Measurements from ENCODE around the gene SCYL1. TPM values are rescaled to one million over a fixed set of nuclear protein-coding genes. Genes with fewer than 3 reads are reported as not detected.
"Not testable (repeated sequence)": the region's sequence is repeated elsewhere in the genome, so short reads cannot be mapped to it uniquely, and the experiment has no call there.

Gene SCYL1
- total and polyA plus RNA-seq, 2 experiments from 2014 or later: 52.7 to 66.1 TPM

DNA sequence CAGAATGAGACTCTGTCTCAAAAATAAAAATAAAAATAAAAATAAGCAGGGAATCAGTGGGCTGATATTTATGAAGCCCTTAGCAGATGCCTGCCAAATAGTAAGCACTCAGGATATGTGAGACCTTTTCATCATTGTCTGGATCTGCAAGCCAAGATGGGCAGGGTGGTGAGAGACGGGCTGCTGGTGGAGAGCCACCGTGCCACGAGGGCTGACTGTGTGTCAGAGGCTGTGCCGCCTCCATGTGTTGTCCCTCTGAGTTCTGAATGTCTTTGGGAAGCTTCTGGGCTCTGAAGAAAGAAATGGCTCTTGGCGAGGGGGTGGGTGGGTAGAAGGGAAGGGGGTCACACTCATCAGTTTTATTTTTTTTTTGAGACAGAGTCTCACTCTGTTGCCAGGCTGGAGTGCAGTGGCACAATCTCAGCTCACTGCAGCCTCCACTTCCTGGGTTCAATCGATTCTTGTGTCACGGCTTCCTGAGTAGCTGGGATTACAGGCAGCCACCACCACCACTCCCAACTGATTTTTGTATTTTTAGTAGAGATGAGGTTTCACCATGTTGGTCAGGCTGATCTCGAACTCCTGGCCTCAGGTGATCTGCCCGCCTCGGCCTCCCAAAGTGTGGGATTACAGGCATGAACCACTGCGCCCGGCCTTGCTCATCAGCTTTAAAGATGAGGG is 40.1 kb downstream of the SCYL1 start:
- not testable (repeated sequence) for H3K79me2 ChIP-seq (replicated peaks; ENCODE audit: insufficient read depth); H3K27ac Mint-ChIP-seq; H3K27ac ChIP-seq (ENCODE audit: low read depth); H3K36me3 Mint-ChIP-seq (ENCODE audit: low read depth); H3K36me3 ChIP-seq (ENCODE audit: insufficient read depth); DNase-seq (ENCODE audit: low spot score); H3K9me2 ChIP-seq (ENCODE audit: insufficient read depth); H3K4me3 Mint-ChIP-seq; ATAC-seq; H3K4me2 ChIP-seq; H4K20me1 ChIP-seq (replicated peaks; ENCODE audit: insufficient read depth); H2AFZ ChIP-seq; H3K4me3 ChIP-seq; H3K27me3 ChIP-seq (ENCODE audit: insufficient read depth); H3K9me3 Mint-ChIP-seq
- Mint-ChIP-seq H3K4me1 (peaks cover 27% of the 10 kb centered on the region), H3K27me3 (ENCODE audit: insufficient read depth, low read depth, poor library complexity) (peaks cover 13% of the 10 kb centered on the region)
- Histone ChIP-seq H3F3A (replicated peaks; ENCODE audit: low read depth) (peaks cover 13% of the 10 kb centered on the region), H3K4me1 (ENCODE audit: insufficient read depth) (peaks cover 22% of the 10 kb centered on the region)

DNA sequence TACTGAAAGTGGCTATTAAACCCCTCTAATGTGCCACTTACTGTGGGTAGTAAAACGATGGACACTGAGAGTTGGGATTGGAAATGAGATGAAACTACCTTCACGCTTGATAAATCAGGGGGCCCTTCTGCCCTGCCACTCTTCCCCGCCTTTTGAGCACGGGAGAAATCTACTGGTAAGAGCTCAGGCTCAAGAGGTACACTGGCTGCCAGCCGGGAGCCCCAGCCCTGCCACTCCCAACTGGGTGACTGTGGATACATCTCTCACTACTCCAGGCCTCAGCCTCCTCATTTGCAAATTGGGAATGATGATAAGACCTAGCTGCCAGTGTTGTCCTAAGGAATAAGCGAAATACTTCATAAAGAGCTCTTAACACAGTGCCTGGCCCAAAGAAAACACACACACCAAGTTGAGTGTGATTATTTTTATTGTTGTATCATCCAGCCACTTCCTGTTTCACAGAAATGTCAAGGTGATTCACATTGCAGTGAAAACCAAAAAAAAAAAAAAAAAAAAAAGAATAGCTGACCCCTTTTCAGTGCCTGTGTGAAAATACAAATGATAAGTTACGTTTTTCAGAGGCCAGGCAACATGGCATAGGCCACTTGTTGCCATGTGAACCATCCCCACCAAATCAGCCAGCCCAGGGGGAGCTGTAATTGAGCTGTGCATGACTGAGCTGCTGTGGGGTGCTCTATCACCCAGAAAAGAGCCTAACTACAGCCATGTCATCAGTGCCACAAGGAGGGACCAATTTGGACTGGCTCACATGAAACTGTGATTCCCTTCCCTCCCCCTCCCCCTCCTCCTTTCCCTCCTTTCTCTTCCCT is 41.0 kb downstream of the SCYL1 start:
- H3K4me1 ChIP-seq (ENCODE audit: insufficient read depth): peaks cover 15% of the 10 kb centered on the region
- no peak for ATAC-seq
- Mint-ChIP-seq H3K27ac (no peak overlapping the region), H3K4me3 (no peak overlapping the region), H3K36me3 (ENCODE audit: low read depth) (no peaks in the 10 kb centered on the region; the same call in 2 of the 3 replicates), H3K27me3 (ENCODE audit: insufficient read depth, low read depth, poor library complexity) (peaks cover 10% of the 10 kb centered on the region), H3K9me3 (no peaks in the 10 kb centered on the region), H3K4me1 (peaks cover 22% of the 10 kb centered on the region)
- H2AFZ ChIP-seq: no peak overlapping the region
- H3K27me3 ChIP-seq (ENCODE audit: insufficient read depth): no peaks in the 10 kb centered on the region
- H4K20me1 ChIP-seq (replicated peaks; ENCODE audit: insufficient read depth): no peaks in the 10 kb centered on the region
- peaks cover 12% of the 10 kb centered on the region for H3F3A ChIP-seq (replicated peaks; ENCODE audit: low read depth)
- no peak for DNase-seq (ENCODE audit: low spot score)
- no peak overlapping the region for H3K4me2 ChIP-seq
- H3K36me3 ChIP-seq (ENCODE audit: insufficient read depth): no peaks in the 10 kb centered on the region
- H3K9me2 ChIP-seq (ENCODE audit: insufficient read depth): no peaks in the 10 kb centered on the region
- peaks cover 5% of the 10 kb centered on the region for H3K79me2 ChIP-seq (replicated peaks; ENCODE audit: insufficient read depth)
- no peak overlapping the region for H3K27ac ChIP-seq (ENCODE audit: low read depth)
- no peak overlapping the region for H3K4me3 ChIP-seq
- TF ChIP-seq POLR2AphosphoS5 (IDR thresholded peaks at IDR 0.05; ENCODE audit: low read depth) (no peak), NANOG (IDR thresholded peaks at IDR 0.05; ENCODE audit: borderline replicate concordance) (no peak), STAT1 (IDR thresholded peaks at IDR 0.05; ENCODE audit: unreplicated experiment) (no peak), CTCF (conservative IDR thresholded peaks at IDR 0.05; ENCODE audit: low read depth in 2 of 2) (no peak), CREB1 (CRISPR knock-in tag; IDR thresholded peaks at IDR 0.05; ENCODE audit: low read depth) (no peak), ZNF114 (CRISPR knock-in tag; IDR thresholded peaks at IDR 0.05) (no peak), ZNF331 (CRISPR knock-in tag; IDR thresholded peaks at IDR 0.05; ENCODE audit: low read depth) (no peak), ZNF462 (CRISPR knock-in tag; IDR thresholded peaks at IDR 0.05) (no peak), JUNB (IDR thresholded peaks at IDR 0.05; ENCODE audit: unreplicated experiment) (no peak), EZH2 (IDR thresholded peaks at IDR 0.05; ENCODE audit: low read depth, unreplicated experiment) (no peak)
- TF ChIP-seq, protein P1, sequence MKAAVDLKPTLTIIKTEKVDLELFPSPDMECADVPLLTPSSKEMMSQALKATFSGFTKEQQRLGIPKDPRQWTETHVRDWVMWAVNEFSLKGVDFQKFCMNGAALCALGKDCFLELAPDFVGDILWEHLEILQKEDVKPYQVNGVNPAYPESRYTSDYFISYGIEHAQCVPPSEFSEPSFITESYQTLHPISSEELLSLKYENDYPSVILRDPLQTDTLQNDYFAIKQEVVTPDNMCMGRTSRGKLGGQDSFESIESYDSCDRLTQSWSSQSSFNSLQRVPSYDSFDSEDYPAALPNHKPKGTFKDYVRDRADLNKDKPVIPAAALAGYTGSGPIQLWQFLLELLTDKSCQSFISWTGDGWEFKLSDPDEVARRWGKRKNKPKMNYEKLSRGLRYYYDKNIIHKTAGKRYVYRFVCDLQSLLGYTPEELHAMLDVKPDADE (IDR thresholded peaks at IDR 0.05): no peak
